Suprapubic skin (tissue), 4 donors: Measurements from ENCODE around the gene YES1. TPM values are rescaled to one million over a fixed set of nuclear protein-coding genes. Genes with fewer than 3 reads are reported as not detected.

Experiments
- DNase-seq, 2 donors: peaks; one replicate each; pipeline ENCODE4 v3.0.0-alpha.2; 2019; ENCODE audit warnings: low spot score in 2 of 2
- H3K27ac ChIP-seq: fragments of 200-600 bp; sonication (generic); one replicate; pipeline ENCODE4 v1.5.1; 2019
- H3K27me3 ChIP-seq: fragments of 200-600 bp; sonication (generic); one replicate; pipeline ENCODE4 v1.5.1; 2019
- H3K36me3 ChIP-seq: fragments of 200-600 bp; sonication (generic); one replicate; pipeline ENCODE4 v1.5.1; 2019
- H3K4me1 ChIP-seq: fragments of 200-600 bp; sonication (generic); one replicate; pipeline ENCODE4 v1.5.1; 2019
- H3K4me3 ChIP-seq: fragments of 200-600 bp; sonication (generic); one replicate; pipeline ENCODE4 v1.5.1; 2019; ENCODE audit warnings: mild to moderate bottlenecking
- H3K9me3 ChIP-seq: fragments of 200-600 bp; sonication (generic); one replicate; pipeline ENCODE4 v1.5.1; 2019
- EP300 ChIP-seq: sonication (generic); formaldehyde crosslinking; IDR thresholded peaks from one replicate; pipeline ENCODE4 v1.6.1; 2017; ENCODE audit warnings: antibody characterized with exemption
- POLR2A ChIP-seq, 2 donors: fragments of 450-650 bp; IDR thresholded peaks; one replicate each; pipeline ENCODE4 v1.6.1; 2017; ENCODE audit warnings: antibody characterized with exemption in 2 of 2, mild to moderate bottlenecking in 2 of 2, moderate library complexity in 2 of 2
- POLR2AphosphoS5 ChIP-seq, 3 donors: sonication (generic); formaldehyde crosslinking; IDR thresholded peaks; one replicate each; pipeline ENCODE4 v1.6.1; 2017; ENCODE audit warnings: antibody characterized with exemption in 3 of 3
- WGBS: methylation state at CpG from one replicate; pipeline ENCODE4 v1.1.5; 2018; 5-methylcytosine and 5-hydroxymethylcytosine counted together
- total RNA-seq, 4 donors: library from RNA; depleted of rRNA; stranded (reverse); fragments of >200 nt; gene quantifications; one replicate each; pipeline ENCODE4 v1.1.0, GENCODE V29; 2016
- TF ChIP-seq, protein P1 (sequence below), 2 donors: fragments of 200-600 bp in 1 of 2; fragments of 450-650 bp in 1 of 2; sonication (generic) in 1 of 2; IDR thresholded peaks; one replicate each; pipeline ENCODE4 v1.5.1; 2016 to 2019; ENCODE audit warnings: antibody characterized with exemption in 2 of 2, mild to moderate bottlenecking in 1 of 2, moderate library complexity in 1 of 2

The YES1 gene
- total RNA-seq, 4 donors from 2014 or later = 98.6 to 102 (median 100) TPM

- Histone ChIP-seq H3K27me3 (no peaks in the 10 kb centered on the region), H3K4me1 (no peaks in the 10 kb centered on the region), H3K27ac (no peak overlapping the region), H3K36me3 (peaks cover 70% of the 10 kb centered on the region), H3K4me3 (no peak overlapping the region), H3K9me3 (no peaks in the 10 kb centered on the region)
- no peak for DNase-seq
- TF ChIP-seq EP300 (no peak), POLR2A (IDR thresholded peaks at IDR 0.05) (no peak), POLR2AphosphoS5 (IDR thresholded peaks at IDR 0.05) (no peak)
- TF ChIP-seq, protein P1, sequence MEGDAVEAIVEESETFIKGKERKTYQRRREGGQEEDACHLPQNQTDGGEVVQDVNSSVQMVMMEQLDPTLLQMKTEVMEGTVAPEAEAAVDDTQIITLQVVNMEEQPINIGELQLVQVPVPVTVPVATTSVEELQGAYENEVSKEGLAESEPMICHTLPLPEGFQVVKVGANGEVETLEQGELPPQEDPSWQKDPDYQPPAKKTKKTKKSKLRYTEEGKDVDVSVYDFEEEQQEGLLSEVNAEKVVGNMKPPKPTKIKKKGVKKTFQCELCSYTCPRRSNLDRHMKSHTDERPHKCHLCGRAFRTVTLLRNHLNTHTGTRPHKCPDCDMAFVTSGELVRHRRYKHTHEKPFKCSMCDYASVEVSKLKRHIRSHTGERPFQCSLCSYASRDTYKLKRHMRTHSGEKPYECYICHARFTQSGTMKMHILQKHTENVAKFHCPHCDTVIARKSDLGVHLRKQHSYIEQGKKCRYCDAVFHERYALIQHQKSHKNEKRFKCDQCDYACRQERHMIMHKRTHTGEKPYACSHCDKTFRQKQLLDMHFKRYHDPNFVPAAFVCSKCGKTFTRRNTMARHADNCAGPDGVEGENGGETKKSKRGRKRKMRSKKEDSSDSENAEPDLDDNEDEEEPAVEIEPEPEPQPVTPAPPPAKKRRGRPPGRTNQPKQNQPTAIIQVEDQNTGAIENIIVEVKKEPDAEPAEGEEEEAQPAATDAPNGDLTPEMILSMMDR (IDR thresholded peaks at IDR 0.05) = no peak
- 88% methylated on average over 5 of the region's 5 CpGs for WGBS
Observed at GRCh38 chr18:681985-682384, 130.1 kb downstream of the YES1 start.

DNA sequence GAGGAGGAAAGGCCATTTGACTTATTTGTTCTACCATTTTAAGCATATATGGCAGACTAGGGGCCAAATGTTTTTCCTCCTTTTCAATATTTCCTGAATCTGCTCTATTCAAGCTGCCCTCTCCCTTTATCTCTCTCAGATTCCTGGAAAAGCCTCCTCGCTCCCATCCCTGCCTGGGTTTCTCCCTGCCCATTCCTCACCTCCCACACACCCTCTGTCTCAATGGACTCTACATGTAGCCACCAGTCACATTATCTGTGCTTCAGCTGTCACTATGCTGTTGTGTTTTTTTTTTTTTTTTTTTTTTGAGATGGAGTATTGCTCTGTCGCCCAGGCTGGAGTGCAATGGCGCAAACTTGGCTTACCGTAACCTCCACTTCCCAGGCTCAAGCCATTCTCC, 131.7 kb downstream of the YES1 start:
- no peak overlapping the region for H3K27ac ChIP-seq
- no peak for DNase-seq
- no peaks in the 10 kb centered on the region for H3K4me1 ChIP-seq
- no peaks in the 10 kb centered on the region for H3K9me3 ChIP-seq
- peaks cover 67% of the 10 kb centered on the region for H3K36me3 ChIP-seq
- no peaks in the 10 kb centered on the region for H3K27me3 ChIP-seq
- no peak overlapping the region for H3K4me3 ChIP-seq
- TF ChIP-seq, protein P1 (IDR thresholded peaks at IDR 0.05) = no peak
- TF ChIP-seq POLR2A (IDR thresholded peaks at IDR 0.05) (no peak), POLR2AphosphoS5 (IDR thresholded peaks at IDR 0.05) (no peak), EP300 (no peak)
- 97% methylated on average over 4 of the region's 4 CpGs for WGBS

DNA sequence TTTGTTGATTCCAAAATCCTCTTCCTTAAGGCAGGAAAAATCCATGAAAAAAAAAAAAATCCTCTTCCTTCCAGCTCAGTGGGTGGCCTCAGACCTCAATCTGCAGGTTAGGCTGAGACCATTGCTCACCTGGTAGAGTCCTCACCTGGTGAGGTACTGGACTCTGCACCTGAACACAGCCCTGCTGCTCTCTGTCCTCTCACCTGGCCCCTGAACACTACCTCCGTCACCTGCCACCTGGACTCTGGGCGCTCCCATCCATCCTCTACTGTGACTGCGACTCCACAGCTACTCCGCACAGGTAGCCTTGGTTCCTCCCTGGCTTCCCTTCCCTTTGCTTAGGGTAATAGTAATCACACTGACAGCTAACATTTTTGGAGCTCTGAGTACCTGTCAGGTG, 132.5 kb downstream of the YES1 start:
- H3K4me1 ChIP-seq = no peaks in the 10 kb centered on the region
- no peak for TF ChIP-seq EP300
- no peak for TF ChIP-seq POLR2A (IDR thresholded peaks at IDR 0.05)
- TF ChIP-seq POLR2AphosphoS5 (IDR thresholded peaks at IDR 0.05) = no peak
- TF ChIP-seq, protein P1 (IDR thresholded peaks at IDR 0.05) = no peak
- no peak for DNase-seq
- no peak overlapping the region for H3K4me3 ChIP-seq
- no peaks in the 10 kb centered on the region for H3K27me3 ChIP-seq
- 97% methylated on average over 4 of the region's 4 CpGs for WGBS
- H3K36me3 ChIP-seq = peaks cover 72% of the 10 kb centered on the region
- no peak overlapping the region for H3K27ac ChIP-seq
- no peaks in the 10 kb centered on the region for H3K9me3 ChIP-seq

DNA sequence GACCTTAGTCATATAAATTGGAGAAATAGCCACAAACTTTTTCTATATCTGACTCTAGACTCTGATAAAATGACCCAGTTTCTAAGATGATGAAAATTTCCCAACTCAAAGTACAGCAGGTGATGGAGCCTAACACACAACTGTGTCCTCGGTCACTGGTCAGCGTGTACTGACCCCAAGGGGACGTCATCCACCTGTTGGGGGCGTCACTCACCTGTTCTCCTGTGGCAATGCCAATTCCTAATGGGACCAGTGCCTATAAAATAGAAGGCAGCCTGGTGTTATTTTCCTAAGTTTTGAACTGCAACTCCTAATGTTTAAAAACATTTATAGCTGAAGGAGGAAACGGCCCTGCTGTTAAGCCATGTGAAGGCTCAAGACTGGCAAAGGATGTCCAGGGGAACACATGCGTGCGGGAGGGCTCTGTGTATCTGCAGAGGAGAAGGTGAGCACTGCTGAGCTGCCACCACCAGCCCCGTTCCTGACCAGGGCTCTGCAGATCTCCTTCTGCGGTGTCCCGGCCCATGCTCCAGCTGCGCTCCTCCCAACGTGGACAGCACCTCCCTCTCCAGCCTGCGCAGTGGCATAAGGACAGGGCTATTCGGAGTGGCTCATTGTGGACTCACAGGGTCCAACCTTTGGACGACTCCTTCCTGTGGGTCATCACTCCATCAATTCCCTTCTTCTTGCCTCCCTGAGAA, 133.4 kb downstream of the YES1 start:
- no peak for DNase-seq
- H3K27ac ChIP-seq = no peak overlapping the region
- no peaks in the 10 kb centered on the region for H3K9me3 ChIP-seq
- WGBS = 88% methylated on average over 15 of the region's 15 CpGs
- H3K27me3 ChIP-seq = no peaks in the 10 kb centered on the region
- H3K4me3 ChIP-seq = no peak overlapping the region
- H3K36me3 ChIP-seq = peaks cover 71% of the 10 kb centered on the region
- TF ChIP-seq EP300 (no peak), POLR2A (IDR thresholded peaks at IDR 0.05) (no peak), POLR2AphosphoS5 (IDR thresholded peaks at IDR 0.05) (no peak)
- TF ChIP-seq, protein P1 (IDR thresholded peaks at IDR 0.05) = no peak
- H3K4me1 ChIP-seq = no peaks in the 10 kb centered on the region

DNA sequence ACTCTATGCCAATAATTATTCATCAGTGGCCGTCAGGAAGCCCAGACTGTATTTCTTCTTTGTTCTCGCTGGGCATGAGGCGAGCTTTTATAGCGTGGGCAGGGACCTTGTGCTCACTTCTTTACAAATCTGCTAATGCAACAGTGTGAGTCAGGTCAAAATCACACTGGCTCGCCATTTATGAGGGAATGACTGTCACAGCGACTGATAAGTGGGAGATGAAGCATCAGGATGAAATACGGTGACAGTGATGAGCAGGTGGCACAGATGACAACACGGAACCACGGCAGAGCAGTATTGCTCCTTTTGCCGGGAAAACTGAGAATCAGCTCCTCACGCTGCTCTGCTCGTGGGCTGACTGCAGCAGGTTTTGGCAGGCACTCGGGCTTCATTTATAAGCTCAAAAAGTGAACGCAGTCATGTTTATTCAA, 134.1 kb downstream of the YES1 start:
- Histone ChIP-seq H3K4me1 (no peaks in the 10 kb centered on the region), H3K27ac (no peak overlapping the region), H3K4me3 (no peak overlapping the region), H3K36me3 (peaks cover 65% of the 10 kb centered on the region), H3K9me3 (no peaks in the 10 kb centered on the region), H3K27me3 (no peaks in the 10 kb centered on the region)
- WGBS = 92% methylated on average over 14 of the region's 14 CpGs
- no peak for DNase-seq
- TF ChIP-seq, protein P1 (IDR thresholded peaks at IDR 0.05) = no peak
- no peak for TF ChIP-seq EP300
- TF ChIP-seq POLR2A (IDR thresholded peaks at IDR 0.05) = no peak
- TF ChIP-seq POLR2AphosphoS5 (IDR thresholded peaks at IDR 0.05) = no peak
